DMS114 treated with DMSO at 0.1 percent for 48 hours (cell line): ENCODE results near the gene TP53AIP1.

Source experiments
- DNase-seq: peaks from one replicate; lab custom pipeline; 2025; ENCODE audit not compliant: unreplicated experiment; lab: John Stamatoyannopoulos, UW

TP53AIP1 gene

GRCh38 chr11:128906185-128907050 lies 36.3 kb downstream of the TP53AIP1 start:
- no peak for DNase-seq

DNA sequence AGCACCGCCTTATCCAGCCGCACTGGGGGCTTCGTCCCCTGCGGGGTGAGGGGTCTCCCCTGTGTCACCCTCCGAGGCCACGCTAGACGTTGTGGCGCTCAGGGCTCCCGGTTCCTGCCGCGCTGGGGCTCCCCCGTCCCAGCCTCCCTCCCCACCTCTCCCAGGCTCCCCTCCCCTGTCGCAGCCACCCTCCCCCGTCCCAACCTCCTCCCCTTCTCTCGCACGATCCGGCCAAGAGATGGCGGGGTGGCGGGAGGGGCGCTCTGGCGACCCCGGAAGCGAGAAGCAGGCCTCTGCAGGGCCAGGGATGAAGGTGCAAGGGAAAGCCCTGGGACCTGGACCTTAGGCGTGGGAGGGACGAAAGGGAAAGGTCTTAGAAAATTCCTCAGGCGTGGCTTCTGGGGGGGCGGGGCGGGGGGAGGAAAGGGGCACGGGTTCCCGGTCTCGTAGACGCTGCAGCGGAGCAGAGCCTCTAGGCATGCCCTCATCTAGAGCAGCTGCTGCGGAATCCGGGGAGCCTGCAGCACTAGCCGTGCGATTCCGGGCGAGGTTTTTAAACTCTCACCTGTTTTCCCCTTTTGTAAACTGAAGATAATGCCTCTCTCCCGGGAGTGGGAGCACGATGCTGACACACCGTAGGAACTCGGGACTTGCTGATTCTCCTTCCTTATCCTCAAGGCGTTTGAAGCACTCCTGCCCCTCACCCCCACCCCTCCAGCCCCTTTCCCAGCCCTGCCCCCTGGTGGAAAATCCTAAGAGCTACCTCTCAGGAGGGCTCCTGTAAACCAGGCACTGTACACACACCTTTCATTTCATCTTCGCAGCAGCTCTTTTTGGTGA lies 37.1 kb downstream of the TP53AIP1 start:
- no peak for DNase-seq

DNA sequence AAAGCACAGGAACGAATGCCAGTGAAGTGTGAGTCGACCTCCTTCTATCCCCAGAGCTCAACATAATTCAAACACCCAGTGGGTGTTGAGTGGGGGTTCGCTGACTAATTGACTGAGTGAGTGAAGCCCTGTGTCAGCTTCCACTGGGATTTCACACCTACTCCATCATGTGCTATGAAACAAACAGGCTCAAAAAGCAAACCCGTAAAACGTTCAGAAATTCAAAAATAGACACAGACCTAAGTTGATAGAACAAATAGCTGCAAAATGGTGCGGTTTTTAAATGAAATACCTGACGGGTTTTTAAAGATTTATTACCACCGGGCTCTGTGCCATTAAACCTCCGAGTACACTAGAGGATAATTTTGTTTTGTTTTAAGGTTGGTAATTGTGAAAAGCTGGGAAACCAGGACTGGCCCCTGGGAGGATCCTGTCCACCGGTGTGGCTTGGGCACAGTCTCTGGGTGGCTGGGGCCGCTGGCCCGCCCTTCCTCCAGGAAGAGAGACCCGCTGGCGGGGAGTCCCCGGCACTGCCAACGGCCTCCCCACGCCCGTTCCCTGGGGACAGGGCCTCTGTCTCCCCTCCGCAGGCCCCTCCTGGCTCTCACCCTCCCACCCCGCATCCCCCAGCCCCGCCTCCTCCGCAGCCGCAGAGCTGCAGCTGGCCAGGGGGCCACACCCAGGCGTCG lies 37.9 kb downstream of the TP53AIP1 start:
- DNase-seq = no peak

GRCh38 chr11:128904303-128904655 lies 38.4 kb downstream of the TP53AIP1 start:
- no peak for DNase-seq

- no peak for DNase-seq
Observed at GRCh38 chr11:128903248-128904061, 39.2 kb downstream of the TP53AIP1 start.

GRCh38 chr11:128902515-128903066 lies 40.1 kb downstream of the TP53AIP1 start:
- no peak for DNase-seq

GRCh38 chr11:128901653-128902514 lies 40.8 kb downstream of the TP53AIP1 start:
- no peak for DNase-seq

DNA sequence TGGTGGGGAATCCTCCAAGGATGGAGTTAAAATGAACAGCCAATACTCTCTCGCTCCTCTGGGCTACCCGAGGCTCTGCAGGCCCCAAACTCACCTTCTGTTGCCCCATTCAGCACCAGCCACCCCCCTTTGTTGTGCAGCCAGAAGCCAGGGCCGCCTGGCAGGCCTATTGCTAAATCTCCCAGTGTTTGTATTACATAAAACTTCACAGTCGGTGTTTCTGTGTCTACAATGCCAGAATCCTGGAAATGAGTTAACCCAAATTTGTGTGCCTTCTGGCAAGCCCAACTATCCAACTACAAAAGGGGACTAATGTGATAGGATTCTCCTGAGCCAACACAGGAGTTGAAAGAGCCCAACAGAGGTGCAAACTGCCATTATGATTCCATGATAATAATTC lies 42.2 kb downstream of the TP53AIP1 start:
- no peak for DNase-seq

- no peak for DNase-seq
Observed at GRCh38 chr11:128898580-128899344, 43.9 kb downstream of the TP53AIP1 start.

DNA sequence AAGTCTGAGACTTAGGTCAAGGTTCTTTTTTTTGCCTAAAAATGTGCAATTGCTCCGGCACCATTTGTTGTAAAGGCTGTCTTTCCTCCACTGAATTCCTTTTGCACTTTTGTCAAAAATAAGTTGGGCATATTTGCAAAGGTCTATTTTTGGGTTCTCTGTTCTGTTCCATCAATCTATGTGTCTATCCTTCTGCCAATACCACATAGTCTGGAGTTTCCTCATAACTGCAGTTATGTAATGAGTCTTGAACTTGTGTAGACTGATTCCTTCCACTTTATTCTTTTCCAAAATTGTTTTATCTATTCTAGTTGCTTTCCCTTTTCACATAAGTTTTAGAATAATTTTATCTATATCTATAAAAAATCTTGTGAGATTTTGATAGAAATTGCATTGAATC lies 44.8 kb downstream of the TP53AIP1 start:
- DNase-seq = no peak

GRCh38 chr11:128896356-128896755 lies 46.3 kb downstream of the TP53AIP1 start:
- no peak for DNase-seq

GRCh38 chr11:128895526-128895925 lies 47.1 kb downstream of the TP53AIP1 start:
- no peak for DNase-seq

DNA sequence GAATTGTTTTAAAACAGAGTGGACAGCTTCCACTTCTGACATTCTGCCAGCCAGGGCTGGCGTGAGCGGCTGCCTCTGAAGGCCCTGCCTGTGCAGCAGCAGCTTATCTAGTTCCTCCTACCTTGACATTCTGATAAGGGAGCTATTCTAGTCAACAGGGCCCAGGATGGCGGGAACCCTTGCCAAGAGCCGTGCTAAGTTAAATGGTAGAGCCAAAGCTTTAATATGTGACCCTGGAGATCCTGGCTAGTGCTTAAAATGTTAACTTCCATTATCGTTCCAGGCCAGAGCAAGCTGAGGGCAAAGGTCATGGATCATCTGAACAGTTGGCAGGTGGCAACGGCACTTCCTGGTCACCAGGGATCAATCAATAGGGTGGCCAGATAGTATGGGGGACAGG lies 48.0 kb downstream of the TP53AIP1 start:
- no peak for DNase-seq

- DNase-seq = no peak
Observed at GRCh38 chr11:128894286-128894681, 48.4 kb downstream of the TP53AIP1 start.

GRCh38 chr11:128893578-128894285 lies 48.9 kb downstream of the TP53AIP1 start:
- DNase-seq = no peak

DNA sequence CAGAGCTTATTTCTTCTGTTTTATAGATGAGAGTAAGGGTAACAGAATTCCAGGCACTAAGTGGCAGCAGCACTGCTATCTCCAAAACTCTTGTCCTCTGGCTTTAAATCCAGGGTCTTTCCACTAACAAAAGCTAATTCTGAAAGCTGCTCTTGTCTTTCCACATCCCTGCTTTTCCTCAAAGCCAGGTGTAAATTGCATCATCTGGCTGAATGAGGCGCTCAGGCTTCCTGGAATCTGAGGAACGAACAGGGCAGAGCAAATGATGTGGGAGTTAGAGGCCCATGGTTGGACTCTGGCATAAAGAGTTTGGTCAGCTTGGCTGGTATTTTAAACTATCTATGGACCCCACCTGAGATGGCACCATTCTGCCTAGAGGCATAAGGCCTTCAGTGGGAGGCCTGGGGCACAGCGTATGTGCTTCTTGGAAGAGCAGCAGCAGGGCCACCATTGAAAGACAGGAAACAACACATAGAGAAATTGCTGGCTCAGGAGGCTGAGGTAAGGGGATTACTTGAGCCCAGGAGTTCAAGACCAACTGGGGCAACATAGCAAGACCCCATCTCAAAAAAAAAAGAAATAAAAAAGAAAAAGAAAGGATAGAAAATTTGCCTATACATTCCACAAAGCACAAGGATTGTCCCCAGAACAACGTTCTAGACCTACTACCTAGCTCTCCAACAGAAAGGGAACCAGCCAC lies 49.7 kb downstream of the TP53AIP1 start:
- no peak for DNase-seq

GRCh38 chr11:128891913-128892398 lies 50.7 kb downstream of the TP53AIP1 start:
- no peak for DNase-seq
